ENCODE data around the gene FOXO3B. TPM values are rescaled to one million over a fixed set of nuclear protein-coding genes. Genes with fewer than 3 reads are reported as not detected.

Gene FOXO3B
- total RNA-seq, result 11.8 TPM

GRCh38 chr17:18681767-18682571 is at the start of gene FOXO3B:
FOXO3B (minus strand) TSS chr17:18682314; CDS start chr17:18681651, 663 bp downstream.

DNA sequence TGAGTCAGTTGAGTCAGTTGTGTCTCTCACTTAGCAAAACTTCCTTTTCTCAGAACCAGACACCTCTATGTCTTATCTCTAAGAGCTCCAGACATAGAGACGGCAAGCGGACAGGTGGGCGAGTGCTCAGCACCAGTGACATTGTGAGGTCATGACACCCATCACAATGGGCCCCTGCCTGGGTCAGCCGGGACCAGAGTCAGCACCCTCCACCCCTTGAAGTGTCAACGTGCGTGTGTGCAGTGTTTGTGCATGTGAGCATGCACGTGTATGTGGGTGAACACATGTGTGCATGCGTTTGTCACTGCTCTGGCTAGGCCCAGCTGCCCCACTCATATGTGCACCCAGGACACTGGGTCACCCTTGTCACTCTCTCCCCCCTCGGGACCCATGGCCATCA is 37.8 kb downstream of the FOXO3B start, which contains the start of gene TBC1D28:
Gene TBC1D28, minus strand, starts transcription at position 101 of the 400 bp plus-strand sequence. CDS start 3,039 bp downstream, outside the sequence.

Small RNAs within 50 kb of the gene (small RNA-seq; reads per million reads assigned to genes)
- not detected for gene AC026271.2
- not detected for gene AC026271.4

Other genes starting within 250 kb of the FOXO3B start
- not detected for gene LGALS9C, start 205.5 kb downstream of the FOXO3B start, total RNA-seq
- not detected for gene TBC1D28, start 37.9 kb downstream of the FOXO3B start, total RNA-seq
- 0.23 TPM for gene FBXW10, start 61.7 kb upstream of the FOXO3B start, total RNA-seq
- 42.4 TPM for gene TVP23B, start 98.9 kb upstream of the FOXO3B start, total RNA-seq
- gene PRPSAP2, start 175.8 kb upstream of the FOXO3B start, total RNA-seq, result 90.7 TPM

Data from diencephalon (tissue), 1 donor.